Measurements from ENCODE around the gene CEP112.

DNA sequence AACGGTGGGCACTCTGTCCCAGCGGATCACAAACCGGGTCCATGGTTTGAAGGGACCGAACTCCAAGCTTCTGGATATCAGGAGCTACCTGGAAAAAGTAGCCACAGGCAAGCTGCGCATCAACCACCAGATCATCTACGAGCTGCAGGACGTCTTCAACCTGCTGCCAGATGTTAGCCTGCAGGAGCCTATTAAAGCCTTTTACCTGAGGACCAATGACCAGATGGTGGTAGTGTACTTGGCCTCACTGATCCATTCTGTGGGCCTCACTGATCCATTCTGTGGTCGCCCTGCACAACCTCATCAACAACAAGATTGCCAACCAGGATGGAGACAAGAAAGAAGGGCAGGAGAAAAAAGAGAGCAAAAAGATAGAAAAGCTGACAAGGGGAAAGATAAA is 6.3 kb upstream of the CEP112 start:
- TF ChIP-seq POLR2AphosphoS5 (IDR thresholded peaks at IDR 0.05; ENCODE audit: borderline replicate concordance, low read depth, low read length) (no peak), EZH2 (IDR thresholded peaks at IDR 0.05) (no peak), FOXP2 (optimal IDR thresholded peaks at IDR 0.05; ENCODE audit: control extremely low read depth, extremely low read length, insufficient read depth) (no peak)

All from SK-N-MC (cell line).